Kasumi-1 (cell line): Measurements from ENCODE around the gene MOV10L1.

Source experiments
- DNase-seq, 2 experiments: peaks; one replicate each; lab custom pipeline; 2025; lab: John Stamatoyannopoulos, UW

MOV10L1 gene

DNA sequence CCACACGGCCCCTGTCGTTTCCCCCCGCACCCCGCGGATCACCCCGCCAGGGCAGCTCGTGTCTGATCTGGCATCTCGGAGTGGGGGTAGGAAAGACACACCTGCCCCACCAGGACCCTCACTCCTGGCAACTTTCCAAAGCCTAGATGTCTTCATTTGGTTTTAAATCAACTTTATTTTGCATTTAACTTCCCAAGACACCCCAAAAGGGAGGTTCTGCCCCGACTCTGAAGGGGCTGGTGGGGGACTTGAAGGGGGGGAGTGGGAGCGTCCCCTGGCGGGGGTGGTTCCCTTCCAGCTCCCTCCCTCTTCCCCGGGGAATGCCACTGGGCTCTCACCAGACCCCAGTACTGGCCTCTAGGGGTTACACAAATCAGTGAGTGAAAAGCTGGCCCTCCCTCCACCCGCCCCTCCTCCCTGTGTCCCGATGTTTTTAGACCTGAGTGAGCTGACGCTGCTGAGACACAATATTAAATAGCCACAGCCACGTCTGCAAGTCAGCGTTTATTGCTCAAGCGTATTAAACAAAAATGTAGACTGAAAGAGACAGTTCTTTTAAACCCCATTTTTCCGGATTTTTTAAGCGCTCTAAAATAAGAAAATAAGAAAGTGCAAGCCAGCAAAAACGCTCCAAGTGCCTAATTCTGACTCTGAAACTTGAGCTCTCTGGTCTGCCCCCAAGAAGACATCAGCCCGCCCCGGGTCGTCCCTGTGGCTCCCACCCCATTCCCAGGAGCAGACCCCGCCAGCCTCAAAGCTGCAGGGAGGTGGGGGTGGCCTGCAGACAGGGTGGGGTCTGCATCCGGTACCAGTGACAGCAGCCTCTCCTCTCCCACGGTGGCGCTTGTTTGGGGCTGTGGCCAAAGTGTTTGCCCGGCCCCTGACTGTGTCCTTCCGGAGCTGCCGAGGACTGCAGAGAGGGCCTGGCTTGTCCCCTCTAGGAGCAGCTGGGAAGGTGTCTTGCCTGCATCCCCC, 30.6 kb upstream of the MOV10L1 start:
- DNase-seq = peak in 1 of 2 experiments; percentile 7

DNA sequence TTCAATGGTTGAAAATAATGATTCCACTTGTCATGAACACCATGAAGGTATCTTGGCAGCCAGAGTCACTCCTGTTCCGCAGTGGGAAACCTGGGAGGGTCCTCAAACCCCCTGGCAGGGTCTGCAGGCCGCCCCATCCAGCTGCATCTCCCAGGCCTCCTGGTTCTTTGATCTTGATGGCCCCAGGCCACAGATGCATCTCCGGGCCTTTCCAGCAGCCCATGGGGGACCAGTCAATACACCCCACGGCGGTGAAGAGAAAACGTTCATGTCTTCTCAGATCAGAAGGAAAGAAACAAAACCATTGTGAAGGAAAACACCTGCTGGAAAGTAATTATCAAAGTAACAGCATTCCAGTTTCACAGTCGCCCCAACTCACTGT, 29.9 kb upstream of the MOV10L1 start:
- DNase-seq = no peak

DNA sequence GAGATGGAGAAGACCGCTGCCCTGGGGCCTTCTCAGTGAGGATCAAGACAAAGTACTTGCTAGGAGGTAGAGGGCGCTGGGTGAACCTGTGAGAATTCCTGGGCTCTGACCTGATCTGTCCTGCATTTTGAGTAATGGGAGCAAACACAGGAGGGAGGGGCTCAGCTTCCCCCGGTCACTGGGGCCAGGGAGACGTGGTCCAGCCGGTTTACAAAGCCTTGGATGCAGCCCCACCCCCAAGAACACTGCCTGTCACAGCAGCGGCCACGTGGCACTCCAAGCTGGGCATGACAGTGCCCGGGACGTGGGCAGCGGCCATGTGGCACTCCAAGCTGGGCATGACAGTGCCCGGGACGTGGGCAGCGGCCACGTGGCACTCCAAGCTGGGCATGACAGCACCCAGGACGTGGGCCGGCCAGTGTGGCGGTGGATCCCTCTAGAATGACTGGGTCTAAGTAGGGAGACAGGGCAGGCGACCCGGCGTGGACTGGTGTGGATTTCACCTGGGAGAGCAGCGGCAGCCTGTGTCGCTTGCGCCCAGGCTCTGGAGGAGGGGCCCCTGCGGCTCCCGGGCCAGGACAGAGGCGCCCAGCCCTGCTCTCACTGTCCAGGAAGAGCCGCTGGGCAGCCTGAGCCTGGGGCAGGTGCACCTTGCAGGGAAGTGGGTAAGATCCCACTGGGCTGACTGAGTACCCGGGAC, 29.2 kb upstream of the MOV10L1 start:
- DNase-seq = no peak

DNA sequence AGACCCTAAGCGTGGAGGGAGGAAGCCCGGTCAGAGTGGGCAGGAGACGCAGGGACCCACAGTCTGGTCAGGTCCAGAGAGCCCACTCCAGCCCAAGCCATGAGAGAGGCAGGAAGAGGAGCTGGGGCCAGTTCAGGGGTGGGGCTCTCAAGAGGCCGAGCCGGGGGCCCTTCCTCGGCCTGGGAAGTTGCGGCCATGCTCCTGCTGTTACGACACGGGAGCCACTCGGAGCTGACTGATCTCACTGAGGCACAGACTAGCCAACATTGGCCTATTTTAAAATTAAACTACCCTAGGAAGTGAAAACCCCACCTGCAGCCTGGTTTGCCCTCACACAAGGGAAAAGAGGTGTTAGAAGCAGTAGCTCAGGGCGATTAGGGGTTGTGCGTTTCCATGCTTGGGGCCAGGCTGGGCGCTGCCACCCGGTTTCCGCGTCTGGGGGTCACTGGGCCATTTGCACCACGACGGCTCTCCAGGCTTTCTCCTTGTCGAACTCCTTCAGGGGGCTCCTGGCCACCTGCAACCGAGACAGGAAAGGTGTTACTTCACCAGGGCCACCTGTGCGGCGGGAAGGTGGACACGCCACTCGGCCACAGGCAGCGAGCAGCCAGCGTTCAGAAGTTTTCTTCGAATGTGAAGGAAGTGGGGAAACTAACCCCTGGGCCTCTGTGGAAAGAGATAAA, 28.5 kb upstream of the MOV10L1 start:
- DNase-seq = no peak

DNA sequence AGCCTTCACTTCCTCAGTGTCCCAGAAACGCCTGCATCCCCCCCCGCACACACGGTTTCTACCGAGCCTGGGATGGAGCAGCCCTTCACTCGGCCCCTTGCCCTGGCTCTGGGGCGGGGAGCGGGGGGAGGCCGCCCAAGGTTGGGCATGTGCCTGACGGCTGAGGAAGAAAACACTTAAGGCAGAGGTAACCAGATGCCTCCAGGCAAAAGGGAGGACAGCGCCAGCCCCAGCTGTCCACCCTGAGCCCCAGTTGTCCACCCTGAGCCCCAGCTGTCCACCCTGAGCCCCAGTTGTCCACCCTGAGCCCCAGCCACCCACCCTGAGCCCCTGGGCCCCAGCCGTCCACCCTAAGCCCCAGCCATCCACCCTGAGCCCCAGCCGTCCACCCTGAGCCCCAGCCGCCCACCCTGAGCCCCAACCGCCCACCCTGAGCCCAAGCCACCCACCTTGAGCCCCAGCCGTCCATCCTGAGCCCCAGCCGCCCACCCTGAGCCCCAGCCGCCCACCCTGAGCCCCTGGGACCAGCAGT, 27.9 kb upstream of the MOV10L1 start:
- peak; percentile 46 to 50 for DNase-seq

DNA sequence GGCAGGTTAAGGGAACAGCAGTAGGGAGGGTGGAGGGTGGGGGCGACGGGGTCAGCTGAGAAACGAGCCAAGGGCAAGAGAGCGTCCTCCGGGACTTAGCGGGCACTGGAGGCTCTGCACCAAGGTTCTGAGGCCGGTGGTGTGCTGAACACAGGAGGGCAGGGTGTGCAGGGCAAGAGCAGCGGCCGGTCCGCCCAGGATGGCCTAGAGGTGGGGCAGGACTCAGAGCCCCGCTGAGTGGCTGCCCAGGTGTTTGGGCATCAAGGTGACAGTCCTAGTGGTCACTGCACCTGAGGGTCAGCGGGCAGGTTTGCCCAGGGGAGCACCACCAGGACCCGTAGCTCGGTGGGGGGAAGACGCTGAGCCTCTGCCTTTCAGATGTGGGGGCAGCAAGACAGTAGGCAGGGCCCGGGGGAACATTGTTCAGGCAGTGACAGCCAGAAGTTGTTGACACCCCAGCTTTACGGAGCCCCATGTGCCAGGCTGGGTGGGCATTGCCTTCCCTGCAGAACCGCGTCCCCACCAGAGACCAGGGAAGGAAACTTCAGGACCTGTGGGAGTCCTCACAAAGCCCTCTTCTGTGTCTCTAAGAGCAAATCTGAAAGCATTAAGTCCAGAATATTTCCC, 27.2 kb upstream of the MOV10L1 start:
- DNase-seq = no peak

DNA sequence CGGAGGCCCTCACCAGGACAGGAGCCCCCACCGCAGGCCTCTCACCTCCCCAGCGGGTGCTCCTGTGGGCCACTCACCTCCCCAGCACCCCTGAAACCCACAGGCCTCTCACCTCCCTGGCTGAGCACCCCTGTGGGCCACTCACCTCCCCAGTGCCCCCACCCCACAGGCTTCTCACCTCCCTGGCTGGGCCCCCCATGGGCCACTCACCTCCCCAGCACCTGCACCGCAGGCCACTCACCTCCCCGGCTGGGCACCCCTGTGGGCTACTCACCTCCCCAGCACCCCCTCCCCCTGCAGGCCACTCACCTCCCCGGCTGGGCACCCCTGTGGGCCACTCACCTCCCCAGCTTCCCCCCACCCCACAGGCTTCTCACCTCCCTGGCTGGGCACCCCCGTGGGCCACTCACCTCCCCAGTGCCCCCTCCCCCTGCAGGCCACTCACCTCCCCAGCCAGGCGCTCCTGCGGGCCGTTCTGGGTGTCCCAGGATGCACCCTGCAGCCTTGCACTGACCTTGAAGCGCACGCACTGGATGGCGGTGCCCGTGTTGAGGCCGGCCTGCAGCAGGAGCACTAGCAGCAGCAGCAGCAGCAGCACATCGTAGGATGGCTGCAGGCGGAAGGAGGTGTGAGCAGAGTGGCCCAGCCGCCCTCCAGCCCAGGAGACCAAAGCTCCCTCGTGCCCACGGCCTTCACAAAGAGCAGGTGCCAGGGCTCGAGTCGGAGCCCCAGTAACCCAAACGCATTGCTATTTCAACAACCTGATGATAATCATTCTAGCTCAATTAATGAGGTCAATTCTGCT, 26.0 kb upstream of the MOV10L1 start:
- no peak for DNase-seq

DNA sequence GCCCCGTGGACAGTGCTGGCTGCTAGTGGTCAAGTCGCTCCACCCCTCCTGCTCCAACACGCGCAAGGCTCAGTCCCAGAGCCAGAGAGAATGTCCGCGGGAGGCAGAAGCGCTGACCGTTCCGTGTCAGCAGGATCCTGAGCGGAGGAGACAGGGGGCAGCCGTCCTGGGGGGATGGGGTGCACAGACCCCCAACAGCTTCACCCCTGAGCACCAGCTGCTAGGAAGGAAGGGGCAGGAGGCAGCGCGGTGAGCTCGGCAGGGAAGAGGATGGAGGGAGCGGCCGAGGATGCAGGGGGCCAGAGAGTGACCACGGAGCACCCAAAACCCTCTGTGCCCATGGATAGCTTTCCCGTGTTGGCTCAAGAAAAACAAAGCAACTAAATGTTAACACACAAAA, 25.4 kb upstream of the MOV10L1 start:
- no peak for DNase-seq

DNA sequence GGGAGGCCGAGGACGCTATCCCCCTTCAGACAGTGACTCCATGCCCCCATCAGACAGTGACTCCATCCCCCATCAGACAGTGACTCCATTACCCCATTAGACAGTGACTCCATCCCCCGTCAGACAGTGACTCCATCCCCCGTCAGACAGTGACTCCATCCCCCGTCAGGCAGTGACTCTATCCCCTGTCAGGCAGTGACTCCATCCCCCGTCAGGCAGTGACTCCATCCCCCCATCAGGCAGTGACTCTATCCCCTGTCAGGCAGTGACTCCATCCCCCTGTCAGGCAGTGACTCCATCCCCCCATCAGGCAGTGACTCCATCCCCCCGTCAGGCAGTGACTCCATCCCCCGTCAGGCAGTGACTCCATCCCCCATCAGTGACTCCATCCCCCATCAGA, 22.6 kb upstream of the MOV10L1 start:
- no peak for DNase-seq

DNA sequence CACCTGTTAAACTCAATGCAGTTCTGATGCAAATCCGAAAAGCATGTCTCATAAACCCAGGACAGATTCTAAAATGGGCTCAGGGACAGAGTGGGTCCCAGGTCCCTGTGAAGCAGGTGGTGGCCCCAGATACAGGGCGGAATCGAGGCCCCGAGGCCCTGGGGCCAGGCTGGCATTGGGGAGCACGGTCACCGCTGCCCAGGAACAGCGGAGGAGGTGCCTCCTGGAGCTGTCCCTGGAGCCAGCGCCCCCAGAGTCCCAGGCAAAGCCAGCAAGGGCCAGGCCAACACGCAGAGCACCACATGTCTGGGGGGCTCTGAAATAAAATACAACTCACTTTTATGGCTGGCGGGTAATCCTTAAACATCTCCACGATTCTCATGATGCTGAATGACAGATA, 21.7 kb upstream of the MOV10L1 start:
- no peak for DNase-seq

DNA sequence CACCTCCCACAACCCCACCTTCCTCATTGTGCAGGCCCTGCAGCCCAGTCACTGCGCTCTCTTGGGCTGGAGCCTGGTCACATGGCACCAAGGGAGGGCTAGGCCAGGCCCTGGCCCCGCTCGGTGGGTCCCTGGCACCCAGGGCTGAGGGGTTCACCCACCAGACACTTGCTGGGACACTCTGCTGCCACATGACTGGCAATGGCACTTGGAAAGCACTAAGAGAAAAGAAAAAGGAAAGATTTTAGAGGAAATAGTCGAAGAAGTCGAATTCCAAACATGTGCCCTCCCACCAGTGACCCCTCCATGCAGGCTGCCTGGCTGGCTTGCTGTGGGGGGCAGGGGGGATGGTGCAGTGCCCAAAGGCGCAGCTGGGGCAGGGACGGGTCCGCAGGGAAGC, 19.4 kb upstream of the MOV10L1 start:
- DNase-seq = no peak

DNA sequence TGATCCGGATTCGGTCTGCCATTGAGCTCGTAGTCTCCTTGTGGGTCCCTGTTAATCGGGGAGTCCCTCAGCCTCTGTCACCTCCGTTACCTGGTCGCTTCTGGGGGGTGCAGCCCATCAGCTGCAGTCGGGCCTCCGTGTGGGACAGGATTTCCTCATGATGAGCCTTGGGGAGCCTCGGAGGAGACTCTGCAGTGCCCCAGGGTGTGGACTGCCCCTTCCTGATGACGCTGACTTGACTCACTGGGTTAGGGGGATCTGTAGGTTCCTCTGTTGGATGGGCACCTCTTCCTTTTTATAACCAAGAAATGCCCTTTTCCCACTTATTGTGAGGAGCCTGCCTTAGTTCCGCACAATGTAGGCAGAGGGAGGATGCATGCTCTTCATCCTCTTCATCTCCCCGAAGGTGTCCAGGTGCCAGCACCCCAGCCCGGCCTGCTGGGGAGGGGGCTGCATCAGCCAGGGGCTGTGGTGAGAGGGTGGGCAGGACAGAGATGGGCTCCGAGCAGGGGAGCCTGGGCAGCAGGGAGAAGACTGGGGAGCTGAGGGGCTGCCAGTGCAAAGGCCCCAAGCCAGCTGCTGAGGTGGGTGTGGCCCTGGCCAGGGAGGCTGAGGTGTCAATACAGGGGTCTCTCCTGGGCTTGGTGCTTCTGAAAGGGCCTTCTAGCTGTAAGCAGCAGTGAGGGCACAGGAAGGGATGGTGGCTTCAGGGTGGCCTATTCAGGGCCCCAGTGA, 18.2 kb upstream of the MOV10L1 start:
- no peak for DNase-seq

DNA sequence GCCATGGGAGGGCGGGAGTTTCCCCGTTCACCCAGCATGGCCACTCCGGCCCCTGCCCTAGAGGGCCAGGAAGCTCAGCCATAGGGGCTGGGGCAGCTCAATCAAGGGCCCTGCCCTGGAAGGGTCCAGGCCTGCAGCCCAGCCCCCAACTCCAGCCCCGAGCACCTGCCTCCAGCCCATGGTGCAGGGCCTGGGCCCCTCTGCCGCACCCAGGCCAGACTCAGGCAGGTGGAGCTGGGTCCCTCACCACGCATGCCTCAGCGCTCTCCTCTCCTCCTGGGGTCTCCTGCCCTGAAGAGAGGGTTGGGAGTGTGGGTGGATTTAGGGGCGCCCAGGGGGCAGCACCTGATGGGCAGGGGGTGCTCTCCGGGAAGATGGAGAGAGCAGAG, 17.6 kb upstream of the MOV10L1 start:
- DNase-seq = no peak

DNA sequence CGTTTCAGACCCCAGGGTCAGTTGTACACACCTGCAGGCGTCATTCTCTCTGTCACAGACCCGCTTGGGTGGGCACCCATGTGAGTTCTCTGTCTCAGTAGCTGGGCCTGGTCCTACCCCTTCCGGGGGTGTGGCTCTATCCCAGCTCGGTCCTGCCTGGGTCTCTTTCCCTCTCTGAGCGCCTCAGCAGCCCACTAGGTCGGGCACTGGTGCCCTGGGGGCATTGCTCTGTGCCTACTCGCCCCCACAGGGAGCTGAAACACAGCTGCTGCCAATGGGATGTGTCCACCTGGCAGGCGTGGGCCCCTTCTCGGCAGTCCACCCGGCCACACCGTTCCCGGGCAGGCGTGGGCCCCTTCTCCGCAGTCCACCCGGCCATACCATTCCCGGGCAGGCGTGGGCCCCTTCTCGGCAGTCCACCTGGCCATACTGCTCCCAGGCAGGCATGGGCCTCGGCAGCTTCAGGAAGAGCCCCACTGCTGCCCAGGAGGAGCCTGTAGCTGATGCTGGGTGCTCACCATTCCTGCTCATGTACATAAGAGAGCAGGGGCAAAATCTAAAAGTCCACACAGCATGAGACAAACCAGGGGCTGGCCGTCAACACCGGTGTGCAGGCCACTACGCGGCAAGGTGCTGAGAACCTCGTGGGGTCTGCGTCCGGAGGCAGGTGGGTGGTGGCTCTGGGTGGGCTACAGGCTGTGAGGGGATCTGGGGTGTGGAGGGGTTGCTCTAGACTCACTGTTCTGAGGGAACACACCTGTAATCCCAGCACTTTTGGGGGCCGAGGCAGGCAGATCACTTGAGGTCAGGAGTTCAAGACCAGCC, 16.9 kb upstream of the MOV10L1 start:
- DNase-seq = no peak

DNA sequence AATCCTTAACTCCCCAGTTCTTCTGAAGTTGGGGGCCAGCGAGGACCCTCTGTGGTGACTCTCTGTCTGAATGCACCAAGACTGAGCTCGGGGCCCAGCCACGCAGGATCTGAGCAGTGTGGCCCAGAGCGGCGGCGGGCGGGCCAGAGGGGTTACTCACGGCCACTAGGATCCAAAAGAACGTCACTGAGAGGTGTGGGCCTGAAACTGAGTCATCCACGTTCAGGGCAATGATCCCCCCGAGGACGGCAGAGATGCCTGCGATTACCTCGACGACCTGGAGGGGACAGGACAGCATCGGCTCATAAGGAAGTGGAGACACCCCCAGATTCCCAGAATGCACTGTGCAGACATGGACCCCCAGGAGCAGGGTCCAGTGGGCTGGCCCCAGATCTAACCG, 15.8 kb upstream of the MOV10L1 start:
- no peak for DNase-seq

DNA sequence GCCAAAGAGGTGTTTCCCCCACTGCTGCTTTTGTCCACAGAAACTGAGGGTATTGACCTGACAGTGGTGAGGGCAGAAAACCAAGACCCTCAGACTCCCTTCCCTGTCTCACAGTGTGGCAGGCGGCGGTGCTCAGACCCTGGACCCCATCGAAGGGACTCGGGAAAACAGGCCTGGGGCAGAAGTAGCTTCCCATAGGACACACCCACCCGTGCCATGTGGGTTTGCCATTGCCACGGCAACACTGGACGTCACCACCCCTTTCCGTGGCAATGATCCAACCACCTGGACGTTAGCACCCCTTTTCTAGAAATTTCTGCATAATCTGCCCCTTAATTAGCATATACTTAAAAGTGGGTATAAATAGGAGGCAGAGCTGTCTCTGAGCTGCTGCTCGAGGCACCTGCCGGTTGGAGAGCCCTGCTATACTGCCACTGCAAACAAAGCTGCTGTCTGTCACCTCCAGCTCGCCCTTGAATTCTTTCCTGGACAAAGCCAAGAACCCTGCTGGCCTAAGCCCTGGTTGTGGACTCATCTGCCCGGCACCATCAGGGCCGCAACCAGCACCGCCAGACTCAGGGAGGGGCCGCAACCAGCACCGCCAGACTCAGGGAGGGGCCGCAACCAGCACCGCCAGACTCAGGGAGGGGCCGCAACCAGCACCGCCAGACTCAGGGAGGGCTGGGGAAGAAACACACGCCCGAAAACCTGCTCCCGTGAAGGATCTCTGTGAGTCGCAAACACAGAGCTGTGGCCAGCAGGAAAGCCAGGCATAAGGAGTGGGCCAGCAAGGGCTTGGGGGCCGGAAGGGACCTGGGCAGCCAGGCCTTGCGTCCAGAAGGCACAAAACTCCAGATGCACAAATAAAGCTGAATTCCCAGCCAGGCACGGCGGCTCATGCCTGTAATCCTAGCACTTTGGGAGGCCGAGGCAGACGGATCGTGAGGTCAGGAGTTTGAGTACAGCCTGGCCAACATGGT, 15.0 kb upstream of the MOV10L1 start:
- no peak for DNase-seq

DNA sequence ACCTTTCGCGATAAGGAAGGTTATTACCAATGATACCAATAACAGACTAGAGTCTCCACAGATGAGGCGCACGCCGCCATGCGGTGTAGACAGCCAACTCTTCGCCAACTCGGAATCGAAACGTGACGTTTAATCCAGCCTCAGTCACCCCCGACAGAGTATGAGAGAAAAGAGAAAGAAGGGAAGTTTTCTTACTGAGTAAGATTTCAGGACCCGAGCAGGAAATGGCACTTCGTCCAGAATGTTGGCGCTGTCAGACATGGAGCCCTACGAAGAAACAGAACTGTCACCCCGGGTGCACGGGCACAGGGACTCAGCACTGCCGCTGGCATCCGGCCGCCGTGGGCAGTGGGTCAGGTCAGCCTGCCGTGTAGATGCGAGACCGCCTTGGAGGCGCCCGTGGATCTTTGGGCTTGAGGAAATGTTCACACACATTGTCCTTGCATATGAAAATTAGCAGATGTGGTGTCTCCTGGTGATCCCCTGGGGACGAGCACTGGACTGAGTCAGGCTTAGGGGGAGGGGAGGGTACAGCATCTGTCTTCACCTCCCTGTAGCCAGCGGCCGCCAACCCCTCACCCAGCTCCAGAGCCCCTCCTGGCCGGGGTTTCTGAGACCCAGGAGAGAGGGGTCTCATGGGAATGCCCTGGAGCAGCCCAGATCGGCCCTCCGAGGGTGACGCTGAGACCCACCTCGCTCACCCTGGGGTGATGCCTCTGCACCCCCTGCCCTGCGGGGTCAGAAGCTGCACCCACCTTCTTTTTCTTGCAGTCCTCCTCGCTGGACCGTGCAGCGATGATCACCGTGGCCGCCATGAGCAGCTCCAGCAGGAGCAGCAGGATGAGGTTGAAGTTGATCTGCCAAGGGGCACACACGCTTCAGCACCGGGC, 12.9 kb upstream of the MOV10L1 start:
- no peak for DNase-seq
